B cell (primary cell): ENCODE data around the gene KAZN. TPM values are rescaled to one million over a fixed set of nuclear protein-coding genes. Genes with fewer than 3 reads are reported as not detected.

Source experiments
- ATAC-seq: fragments of 200-7000 bp; cut with Tn5 transposase; one replicate; pipeline ENCODE4 v1.10.0; 2021; ENCODE audit warnings: low read depth, mild to moderate bottlenecking, moderate number of reproducible peaks, moderate library complexity
- CTCF ChIA-PET: fragments of 350-600 bp; sonication (Branson Sonifier 250); formaldehyde crosslinking; loops from one replicate; lab custom pipeline; 2021; ENCODE audit warnings: antibody characterized with exemption, inconsistent platforms; lab: Charles Lee
- POLR2A ChIA-PET: fragments of 350-600 bp; sonication (Branson Sonifier 250); formaldehyde crosslinking; loops from one replicate; lab custom pipeline; 2021; ENCODE audit warnings: antibody characterized with exemption; lab: Charles Lee
- DNase-seq: peaks from one replicate; pipeline ENCODE4 v3.0.0; 2013
- H2AFZ ChIP-seq: 2 replicates; pipeline ENCODE4 v1.6.1; 2012; ENCODE audit warnings: mild to moderate bottlenecking, low read depth, low read length; ENCODE audit not compliant: insufficient read depth, poor library complexity, severe bottlenecking
- H3K27ac ChIP-seq, 2 donors: 1 replicate in 1 of 2; 2 replicates in 1 of 2; pipeline ENCODE4 v1.5.1; 2012 to 2013; ENCODE audit warnings: low read length in 2 of 2, mild to moderate bottlenecking in 2 of 2, moderate library complexity in 1 of 2
- H3K27me3 ChIP-seq, 4 experiments: fragments of 200-600 bp in 1 of 4; sonication (generic) in 1 of 4; replicated peaks in 1 of 4; 1 replicate in 2 of 4; 2 replicates in 2 of 4; pipeline versions ENCODE4 v1.6.1 to v1.7.0; 2013 to 2016; ENCODE audit warnings: low read length in 3 of 4, mild to moderate bottlenecking in 2 of 4, mixed read lengths in 1 of 4, moderate library complexity in 1 of 4; ENCODE audit not compliant: insufficient read depth in 4 of 4, control insufficient read depth in 3 of 4; ENCODE audit errors: control extremely low read depth in 1 of 4
- H3K36me3 ChIP-seq, 2 experiments: replicated peaks in 1 of 2; 1 replicate in 1 of 2; 2 replicates in 1 of 2; pipeline versions ENCODE4 v1.6.1 to v1.7.1; 2013; ENCODE audit warnings: low read length in 1 of 2; ENCODE audit not compliant: insufficient read depth in 2 of 2, control insufficient read depth in 1 of 2; ENCODE audit errors: control extremely low read depth in 1 of 2, extremely low read depth in 1 of 2
- H3K4me1 ChIP-seq, 2 donors: fragments of 200-600 bp in 1 of 2; sonication (generic) in 1 of 2; 1 replicate in 1 of 2; 2 replicates in 1 of 2; pipeline versions ENCODE4 v1.5.1 to v1.6.1; 2013 to 2017; ENCODE audit warnings: low read length in 2 of 2; ENCODE audit not compliant: control insufficient read depth in 2 of 2, insufficient read depth in 2 of 2
- H3K4me2 ChIP-seq: replicated peaks from 2 replicates; pipeline ENCODE3; 2012; ENCODE audit warnings: mild to moderate bottlenecking, low read depth, low read length; ENCODE audit not compliant: poor library complexity, severe bottlenecking
- H3K4me3 ChIP-seq, 5 experiments: fragments of 200-600 bp in 1 of 5; sonication (generic) in 1 of 5; 1 replicate in 3 of 5; 2 replicates in 2 of 5; pipeline versions ENCODE4 v1.5.1 to v1.7.0; 2011 to 2016; ENCODE audit warnings: low read length in 4 of 5, mild to moderate bottlenecking in 4 of 5, low read depth in 2 of 5, control low read depth in 1 of 5, moderate library complexity in 1 of 5; ENCODE audit not compliant: insufficient read depth in 1 of 5; ENCODE audit errors: control extremely low read depth in 1 of 5, extremely low read depth in 1 of 5
- H3K79me2 ChIP-seq: fragments of 200-600 bp; sonication (generic); one replicate; pipeline ENCODE4 v1.6.0; 2016; ENCODE audit warnings: low read length; ENCODE audit not compliant: control insufficient read depth, insufficient read depth
- H3K9ac ChIP-seq: fragments of 200-600 bp; sonication (generic); 2 replicates; pipeline ENCODE4 v1.6.1; 2017; ENCODE audit warnings: mild to moderate bottlenecking, low read length, moderate library complexity
- H3K9me3 ChIP-seq, 3 donors: one replicate each; pipeline versions ENCODE4 v1.6.1 to v1.7.1; 2013; ENCODE audit warnings: low read length in 2 of 3; ENCODE audit not compliant: control insufficient read depth in 2 of 3, insufficient read depth in 1 of 3; ENCODE audit errors: control extremely low read depth in 1 of 3
- H4K20me1 ChIP-seq: 2 replicates; pipeline ENCODE4 v1.6.0; 2012; ENCODE audit warnings: mild to moderate bottlenecking, low read length; ENCODE audit not compliant: insufficient read depth, control insufficient read depth, poor library complexity, severe bottlenecking
- H3K27ac Mint-ChIP-seq: one replicate; pipeline ENCODE4 v1.8.0; 2021; ENCODE audit warnings: mixed read lengths
- H3K27me3 Mint-ChIP-seq: one replicate; pipeline ENCODE4 v1.8.0; 2021; ENCODE audit warnings: mixed read lengths
- H3K4me1 Mint-ChIP-seq: one replicate; pipeline ENCODE4 v1.8.0; 2021; ENCODE audit warnings: mixed read lengths
- H3K4me3 Mint-ChIP-seq: one replicate; pipeline ENCODE4 v1.8.0; 2021; ENCODE audit warnings: mixed read lengths
- H3K9me3 Mint-ChIP-seq: one replicate; pipeline ENCODE4 v1.8.0; 2022; ENCODE audit warnings: mixed read lengths; ENCODE audit not compliant: insufficient read depth
- EZH2 ChIP-seq: IDR thresholded peaks from 2 replicates; pipeline ENCODE4 v1.6.1; 2012; ENCODE audit warnings: borderline replicate concordance, low read depth, mild to moderate bottlenecking, moderate library complexity, low read length; ENCODE audit not compliant: insufficient read depth, poor library complexity, severe bottlenecking
- WGBS: methylation state at CpG from one replicate; pipeline ENCODE4 v1.1.5; 2013; ENCODE audit warnings: missing lambda C conversion rate; ENCODE audit not compliant: insufficient coverage; 5-methylcytosine and 5-hydroxymethylcytosine counted together
- intact Hi-C: fragments of 100-400 bp; cut with micrococcal nuclease; formaldehyde crosslinking; loops from one replicate; pipeline ENCODE4 v1.10.0; 2022
- polyA plus RNA-seq: library from polyadenylated mRNA; depleted of rRNA; stranded (reverse); fragments of >200 nt; gene quantifications from 2 replicates; pipeline ENCODE4 v1.2.3, GENCODE V29; 2012
- total RNA-seq, 2 donors: library from RNA; stranded (reverse); fragments of 120-200 nt in 1 of 2; gene quantifications; 1 replicate in 1 of 2; 2 replicates in 1 of 2; pipeline versions ENCODE4 v1.2.3 to v1.2.4, GENCODE V29; 2013 to 2022
- TF ChIP-seq, protein P1 (sequence below): fragments of 200-600 bp; IDR thresholded peaks from one replicate; pipeline ENCODE4 v1.8.0; 2022; ENCODE audit warnings: antibody characterized with exemption, mild to moderate bottlenecking

The KAZN gene
- total and polyA plus RNA-seq, 2 donors (not counting 1 experiment from before 2014, with no cell fraction given), result 0.13 to 0.39 TPM

- no peak for TF ChIP-seq EZH2
- TF ChIP-seq, protein P1, sequence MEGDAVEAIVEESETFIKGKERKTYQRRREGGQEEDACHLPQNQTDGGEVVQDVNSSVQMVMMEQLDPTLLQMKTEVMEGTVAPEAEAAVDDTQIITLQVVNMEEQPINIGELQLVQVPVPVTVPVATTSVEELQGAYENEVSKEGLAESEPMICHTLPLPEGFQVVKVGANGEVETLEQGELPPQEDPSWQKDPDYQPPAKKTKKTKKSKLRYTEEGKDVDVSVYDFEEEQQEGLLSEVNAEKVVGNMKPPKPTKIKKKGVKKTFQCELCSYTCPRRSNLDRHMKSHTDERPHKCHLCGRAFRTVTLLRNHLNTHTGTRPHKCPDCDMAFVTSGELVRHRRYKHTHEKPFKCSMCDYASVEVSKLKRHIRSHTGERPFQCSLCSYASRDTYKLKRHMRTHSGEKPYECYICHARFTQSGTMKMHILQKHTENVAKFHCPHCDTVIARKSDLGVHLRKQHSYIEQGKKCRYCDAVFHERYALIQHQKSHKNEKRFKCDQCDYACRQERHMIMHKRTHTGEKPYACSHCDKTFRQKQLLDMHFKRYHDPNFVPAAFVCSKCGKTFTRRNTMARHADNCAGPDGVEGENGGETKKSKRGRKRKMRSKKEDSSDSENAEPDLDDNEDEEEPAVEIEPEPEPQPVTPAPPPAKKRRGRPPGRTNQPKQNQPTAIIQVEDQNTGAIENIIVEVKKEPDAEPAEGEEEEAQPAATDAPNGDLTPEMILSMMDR, result no peak
- no peaks in the 10 kb centered on the region for H3K9me3 Mint-ChIP-seq
- POLR2A ChIA-PET, result no interaction called here
- H3K4me1 ChIP-seq, result no peaks in the 10 kb centered on the region
- H4K20me1 ChIP-seq, result no peaks in the 10 kb centered on the region
- WGBS, result 95% methylated on average over 2 of the region's 5 CpGs
- H3K9me3 ChIP-seq, result peaks cover 0 to 18% (median 6%) of the 10 kb centered on the region in 3 donors
- no peak overlapping the region for H3K4me3 ChIP-seq
- no peak for ATAC-seq
- no peak overlapping the region for H2AFZ ChIP-seq
- no peak overlapping the region for H3K4me2 ChIP-seq
- H3K27me3 Mint-ChIP-seq, result no peaks in the 10 kb centered on the region
- no peaks in the 10 kb centered on the region for H3K4me1 Mint-ChIP-seq
- intact Hi-C loops, result no loop called here
- no peak overlapping the region for H3K9ac ChIP-seq
- no peak overlapping the region for H3K27ac Mint-ChIP-seq
- H3K27ac ChIP-seq, result no peak overlapping the region
- no peaks in the 10 kb centered on the region for H3K79me2 ChIP-seq
- no peak for DNase-seq
- H3K27me3 ChIP-seq, result no peaks in the 10 kb centered on the region
- no peak overlapping the region for H3K4me3 Mint-ChIP-seq
- CTCF ChIA-PET, result no interaction called here
- no peaks in the 10 kb centered on the region for H3K36me3 ChIP-seq
These were observed 107.3 kb downstream of the KAZN start for GRCh38 chr1:14705824-14706223.

GRCh38 chr1:14706631-14707030 lies 108.1 kb downstream of the KAZN start:
- no peaks in the 10 kb centered on the region for H3K27me3 ChIP-seq
- peaks cover 0 to 18% (median 6%) of the 10 kb centered on the region in 3 donors for H3K9me3 ChIP-seq
- ChIA-PET POLR2A (no interaction called here), CTCF (no interaction called here)
- no peaks in the 10 kb centered on the region for H3K27me3 Mint-ChIP-seq
- no peaks in the 10 kb centered on the region for H3K4me1 ChIP-seq
- H3K4me3 Mint-ChIP-seq, result no peak overlapping the region
- no peak overlapping the region for H2AFZ ChIP-seq
- H4K20me1 ChIP-seq, result no peaks in the 10 kb centered on the region
- H3K79me2 ChIP-seq, result no peaks in the 10 kb centered on the region
- H3K9ac ChIP-seq, result no peak overlapping the region
- DNase-seq (no peak), ATAC-seq (no peak)
- H3K4me1 Mint-ChIP-seq, result no peaks in the 10 kb centered on the region
- no peaks in the 10 kb centered on the region for H3K36me3 ChIP-seq
- no peaks in the 10 kb centered on the region for H3K9me3 Mint-ChIP-seq
- H3K27ac Mint-ChIP-seq, result no peak overlapping the region
- H3K4me2 ChIP-seq, result no peak overlapping the region
- no peak overlapping the region for H3K4me3 ChIP-seq
- no peak for TF ChIP-seq EZH2
- TF ChIP-seq, protein P1, result no peak
- H3K27ac ChIP-seq, result no peak overlapping the region
- no CpG with 5 or more reads among the region's 5 CpGs for WGBS
- intact Hi-C loops, result no loop called here
